ENCODE results near the gene CLCNKB. TPM values are rescaled to one million over a fixed set of nuclear protein-coding genes. Genes with fewer than 3 reads are reported as not detected.

Gene CLCNKB
- total RNA-seq, 2 experiments from 2014 or later: not detected

- Histone ChIP-seq H3K36me3 (ENCODE audit: insufficient read depth, low read length) (no peaks in the 10 kb centered on the region), H3K9me3 (ENCODE audit: control insufficient read depth in 1 of 2, insufficient read depth in 1 of 2, low read length in 2 of 2) (no peaks in the 10 kb centered on the region), H3K4me3 (ENCODE audit: low read length) (no peak overlapping the region), H3K27ac (ENCODE audit: low read depth in 1 of 2, low read length in 2 of 2) (no peak overlapping the region), H3K4me1 (ENCODE audit: insufficient read depth, low read length) (peaks cover 14% of the 10 kb centered on the region), H3K27me3 (ENCODE audit: control insufficient read depth in 1 of 2, insufficient read depth in 2 of 2, low read length in 2 of 2) (peaks cover 0 to 5% of the 10 kb centered on the region in 2 experiments)
- Mint-ChIP-seq H3K4me1 (ENCODE audit: low read depth) (no peaks in the 10 kb centered on the region), H3K27ac (no peak overlapping the region), H3K9me3 (no peaks in the 10 kb centered on the region), H3K4me3 (no peak overlapping the region), H3K36me3 (ENCODE audit: low read depth) (no peaks in the 10 kb centered on the region), H3K27me3 (peaks cover 24% of the 10 kb centered on the region)
- ChIA-PET CTCF (no interaction called here), POLR2A (no interaction called here)
- DNase-seq: no peak
- TF ChIP-seq CTCF (IDR thresholded peaks at IDR 0.05): no peak
- intact Hi-C loops (cut with DNase I, micrococcal nuclease): no loop called here
- no peak for ATAC-seq (ENCODE audit: poor library complexity)
These were observed 28.1 kb upstream of the CLCNKB start for GRCh38 chr1:16015491-16015890.

- POLR2A ChIA-PET: no interaction called here
- Histone ChIP-seq H3K27ac (ENCODE audit: low read depth in 1 of 2, low read length in 2 of 2) (no peak overlapping the region), H3K36me3 (ENCODE audit: insufficient read depth, low read length) (no peaks in the 10 kb centered on the region), H3K9me3 (ENCODE audit: control insufficient read depth in 1 of 2, insufficient read depth in 1 of 2, low read length in 2 of 2) (no peaks in the 10 kb centered on the region), H3K4me3 (ENCODE audit: low read length) (no peak overlapping the region), H3K27me3 (ENCODE audit: control insufficient read depth in 1 of 2, insufficient read depth in 2 of 2, low read length in 2 of 2) (peaks cover 0 to 5% of the 10 kb centered on the region in 2 experiments), H3K4me1 (ENCODE audit: insufficient read depth, low read length) (peaks cover 14% of the 10 kb centered on the region)
- peaks cover 24% of the 10 kb centered on the region for H3K27me3 Mint-ChIP-seq
- H3K4me1 Mint-ChIP-seq (ENCODE audit: low read depth): no peaks in the 10 kb centered on the region
- CTCF ChIA-PET: no interaction called here
- ATAC-seq (ENCODE audit: poor library complexity) (no peak), DNase-seq (no peak)
- H3K4me3 Mint-ChIP-seq: no peak overlapping the region
- H3K27ac Mint-ChIP-seq: no peak overlapping the region
- H3K9me3 Mint-ChIP-seq: no peaks in the 10 kb centered on the region
- H3K36me3 Mint-ChIP-seq (ENCODE audit: low read depth): no peaks in the 10 kb centered on the region
- intact Hi-C loops (cut with DNase I, micrococcal nuclease): no loop called here
- no peak for TF ChIP-seq CTCF (IDR thresholded peaks at IDR 0.05)
These were observed 27.4 kb upstream of the CLCNKB start for GRCh38 chr1:16015960-16016901.

- Mint-ChIP-seq H3K9me3 (no peaks in the 10 kb centered on the region), H3K4me3 (no peak overlapping the region), H3K4me1 (ENCODE audit: low read depth) (no peaks in the 10 kb centered on the region), H3K27ac (no peak overlapping the region), H3K36me3 (ENCODE audit: low read depth) (no peaks in the 10 kb centered on the region), H3K27me3 (peaks cover 23% of the 10 kb centered on the region)
- Histone ChIP-seq H3K4me1 (ENCODE audit: insufficient read depth, low read length) (peaks cover 14% of the 10 kb centered on the region), H3K9me3 (ENCODE audit: control insufficient read depth in 1 of 2, insufficient read depth in 1 of 2, low read length in 2 of 2) (no peaks in the 10 kb centered on the region), H3K36me3 (ENCODE audit: insufficient read depth, low read length) (no peaks in the 10 kb centered on the region), H3K4me3 (ENCODE audit: low read length) (no peak overlapping the region), H3K27me3 (ENCODE audit: control insufficient read depth in 1 of 2, insufficient read depth in 2 of 2, low read length in 2 of 2) (peaks cover 0 to 5% of the 10 kb centered on the region in 2 experiments), H3K27ac (ENCODE audit: low read depth in 1 of 2, low read length in 2 of 2) (no peak overlapping the region)
- ATAC-seq (ENCODE audit: poor library complexity) (no peak), DNase-seq (no peak)
- CTCF ChIA-PET: no interaction called here
- intact Hi-C loops (cut with DNase I, micrococcal nuclease): no loop called here
- POLR2A ChIA-PET: no interaction called here
- no peak for TF ChIP-seq CTCF (IDR thresholded peaks at IDR 0.05)
These were observed 26.5 kb upstream of the CLCNKB start for GRCh38 chr1:16017076-16017460.

Measured in CD4-positive, alpha-beta T cell (primary cell).